HT-29 (cell line): ENCODE results near the gene WNT1. TPM values are rescaled to one million over a fixed set of nuclear protein-coding genes. Genes with fewer than 3 reads are reported as not detected.
A peak's percentile ranks its signal among the peaks of the same experiment; 100 is the strongest.

Experiments
- DNase-seq: peaks from one replicate; pipeline ENCODE4 v3.0.0-alpha.2; 2015; ENCODE audit warnings: low spot score
- total RNA-seq: library from RNA; depleted of rRNA; stranded (reverse); fragments of >200 nt; shearing (Covaris generic); gene quantifications from 2 replicates; pipeline ENCODE4 v1.2.3, GENCODE V29; 2014; rRNA removed

The WNT1 gene
- not detected in 2 replicates for total RNA-seq

DNA sequence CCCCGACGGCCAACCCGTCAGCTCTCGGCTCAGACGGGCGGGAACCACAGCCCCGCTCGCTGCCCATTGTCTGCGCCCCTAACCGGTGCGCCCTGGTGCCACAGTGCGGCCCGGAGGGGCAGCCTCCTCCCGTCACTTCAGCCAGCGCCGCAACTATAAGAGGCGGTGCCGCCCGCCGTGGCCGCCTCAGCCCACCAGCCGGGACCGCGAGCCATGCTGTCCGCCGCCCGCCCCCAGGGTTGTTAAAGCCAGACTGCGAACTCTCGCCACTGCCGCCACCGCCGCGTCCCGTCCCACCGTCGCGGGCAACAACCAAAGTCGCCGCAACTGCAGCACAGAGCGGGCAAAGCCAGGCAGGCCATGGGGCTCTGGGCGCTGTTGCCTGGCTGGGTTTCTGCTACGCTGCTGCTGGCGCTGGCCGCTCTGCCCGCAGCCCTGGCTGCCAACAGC, at the start of gene WNT1:
Gene WNT1 (plus strand): TSS at position 32 of the 450 bp plus-strand sequence. CDS start 329 bp downstream, at position 361.
- no peak for DNase-seq

DNA sequence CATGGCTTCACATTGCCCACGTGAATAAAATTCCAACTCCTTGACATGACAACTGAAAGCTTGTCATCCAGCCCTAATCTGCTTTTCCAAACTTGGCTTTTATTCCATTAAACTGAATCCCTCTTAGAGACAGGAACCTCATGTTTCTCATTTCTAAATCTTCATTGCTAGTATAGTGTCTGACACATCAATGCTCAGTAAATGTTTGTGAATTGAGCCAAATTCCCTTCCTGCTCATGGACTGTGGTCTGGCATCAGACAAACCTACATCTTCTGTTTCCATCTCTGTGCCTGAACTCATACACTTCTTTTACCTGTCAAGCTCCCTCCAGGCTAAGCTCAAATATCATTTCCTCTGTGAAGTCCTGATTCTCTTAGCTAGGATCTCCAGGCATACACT, 48.6 kb upstream of the WNT1 start:
- no peak for DNase-seq

- no peak for DNase-seq
Observed at GRCh38 chr12:48930475-48930874, 47.6 kb upstream of the WNT1 start.

- no peak for DNase-seq
Observed at GRCh38 chr12:48932878-48933277, 45.2 kb upstream of the WNT1 start.

- no peak for DNase-seq
Observed at GRCh38 chr12:48933664-48934311, 44.3 kb upstream of the WNT1 start.

DNA sequence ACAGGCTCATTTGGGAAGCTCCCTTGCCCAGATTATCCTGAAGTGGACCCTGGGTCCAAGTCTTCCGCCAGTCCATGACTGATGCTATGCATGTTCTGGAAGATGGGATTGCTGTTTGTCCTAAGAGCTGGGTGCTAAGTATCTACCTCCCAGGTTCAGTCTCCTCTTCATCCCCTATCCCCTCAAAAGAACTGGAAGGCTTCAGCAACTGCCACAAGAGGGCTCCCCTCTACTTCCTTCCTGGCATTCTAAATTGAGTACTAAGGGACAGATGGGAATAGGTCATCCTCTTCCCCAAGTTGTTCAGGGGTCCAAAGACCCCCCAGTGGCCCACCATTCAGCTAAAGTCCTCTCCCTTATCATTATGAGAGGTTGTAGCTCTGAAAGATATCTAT, 43.8 kb upstream of the WNT1 start:
- DNase-seq: peak; percentile 28

DNA sequence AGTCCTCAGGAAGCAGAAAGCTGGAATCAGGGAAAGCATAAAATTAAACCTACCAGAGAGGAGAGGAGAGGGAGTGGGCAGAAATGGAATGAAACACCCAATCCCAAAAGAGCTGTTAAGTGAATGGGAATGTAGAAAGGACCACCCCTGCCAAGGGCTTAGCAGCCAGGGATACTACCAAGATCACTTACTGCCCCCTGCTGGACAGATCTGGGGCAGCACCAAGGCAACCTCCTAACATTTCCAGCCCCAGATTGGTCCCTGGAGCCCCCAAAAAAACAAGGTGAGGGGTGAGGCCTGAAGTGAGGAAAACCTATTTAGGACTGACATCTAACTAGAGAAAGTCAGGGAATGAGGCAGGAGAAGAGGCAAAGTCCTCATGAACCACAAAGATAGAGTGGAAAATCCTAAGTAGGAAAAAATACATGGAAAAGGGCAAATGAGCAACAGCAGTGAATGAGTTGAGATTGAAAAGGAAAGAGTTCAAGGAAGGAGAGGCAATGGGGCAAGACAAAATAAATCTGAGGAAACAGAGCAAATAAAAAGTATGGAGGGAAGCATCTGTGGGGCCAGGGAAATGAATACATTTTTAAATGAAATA, 41.6 kb upstream of the WNT1 start:
- peak; percentile 83 for DNase-seq

DNA sequence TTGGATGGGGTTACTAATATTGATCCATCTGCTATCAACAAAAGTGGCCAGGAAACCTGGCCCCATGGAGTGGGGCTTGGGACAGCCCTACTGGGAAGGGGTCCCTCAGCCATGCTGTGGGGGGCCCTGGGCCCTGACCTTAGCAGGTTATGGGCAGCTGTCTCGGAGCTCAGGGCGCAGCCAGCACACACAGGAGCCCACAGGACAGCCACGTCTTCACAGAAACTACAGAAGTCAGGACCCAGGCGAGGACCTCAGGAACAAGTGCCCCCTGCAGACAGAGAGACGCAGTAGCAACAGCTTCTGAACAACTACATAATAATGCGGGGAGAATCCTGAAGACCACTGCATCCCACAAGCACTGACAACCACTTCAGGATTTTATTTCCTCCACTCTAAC, 41.0 kb upstream of the WNT1 start:
- DNase-seq: no peak

DNA sequence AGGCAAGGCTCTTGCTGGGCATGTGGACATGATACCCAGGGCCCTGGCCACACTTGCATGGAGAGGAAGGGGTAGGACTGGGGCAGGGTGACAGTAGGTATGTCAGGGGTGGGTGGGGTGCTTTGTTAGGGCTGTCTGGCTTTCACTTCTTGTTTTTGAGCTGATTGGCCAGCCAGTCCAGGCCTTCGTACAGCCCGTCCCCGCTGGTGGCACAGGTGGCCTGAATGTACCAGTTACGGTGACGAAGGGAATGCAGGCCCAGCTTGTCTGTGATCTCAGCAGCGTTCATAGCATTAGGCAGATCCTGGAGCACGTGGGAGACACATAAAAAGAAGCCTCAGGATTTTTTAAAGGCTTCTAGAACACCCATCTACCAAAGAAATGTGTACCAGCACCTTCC, 39.3 kb upstream of the WNT1 start:
- DNase-seq: no peak

DNA sequence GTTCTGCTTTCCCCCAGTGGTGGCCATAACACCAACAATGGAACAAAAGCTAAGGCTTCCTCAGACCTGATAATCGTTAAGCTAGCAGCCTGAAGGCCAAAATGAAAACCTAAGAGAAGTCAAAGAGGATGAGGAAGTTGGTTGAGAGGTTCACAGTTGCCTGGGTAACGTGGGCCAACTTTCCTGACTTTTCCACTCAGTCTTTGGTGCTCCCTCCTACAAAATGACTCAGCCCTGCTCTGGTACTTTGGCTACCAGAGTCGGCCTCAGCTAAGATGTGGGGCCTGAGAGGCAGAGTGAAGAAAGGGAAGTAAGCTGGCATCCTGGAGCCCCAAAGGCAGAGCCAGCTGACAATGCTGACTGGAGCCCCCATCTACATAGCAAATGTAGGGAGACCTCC, 37.9 kb upstream of the WNT1 start:
- DNase-seq: no peak

GRCh38 chr12:48943221-48943620, 34.9 kb upstream of the WNT1 start:
- DNase-seq: no peak

GRCh38 chr12:48946205-48946604, 31.9 kb upstream of the WNT1 start:
- DNase-seq: no peak

DNA sequence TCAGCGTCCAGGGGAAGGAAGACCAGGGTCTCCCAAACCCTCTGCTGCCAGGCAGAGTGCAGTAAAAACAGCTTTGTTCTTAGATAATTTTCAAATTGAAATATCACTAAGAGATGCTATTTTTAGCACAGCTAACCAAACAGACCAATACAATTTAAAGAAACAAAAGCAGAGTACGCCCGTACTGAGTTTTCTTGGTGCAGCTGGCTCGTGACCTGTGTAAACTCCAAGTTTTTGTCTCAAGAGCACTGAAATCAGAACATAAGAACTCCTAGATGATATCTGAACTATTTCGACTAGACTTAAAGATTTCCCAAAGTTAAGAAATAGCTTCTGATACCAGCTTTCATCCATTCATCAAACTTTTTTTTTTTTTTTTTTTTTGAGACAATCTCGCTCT, 31.2 kb upstream of the WNT1 start:
- no peak for DNase-seq

- no peak for DNase-seq
Observed at GRCh38 chr12:48947727-48948126, 30.4 kb upstream of the WNT1 start.

DNA sequence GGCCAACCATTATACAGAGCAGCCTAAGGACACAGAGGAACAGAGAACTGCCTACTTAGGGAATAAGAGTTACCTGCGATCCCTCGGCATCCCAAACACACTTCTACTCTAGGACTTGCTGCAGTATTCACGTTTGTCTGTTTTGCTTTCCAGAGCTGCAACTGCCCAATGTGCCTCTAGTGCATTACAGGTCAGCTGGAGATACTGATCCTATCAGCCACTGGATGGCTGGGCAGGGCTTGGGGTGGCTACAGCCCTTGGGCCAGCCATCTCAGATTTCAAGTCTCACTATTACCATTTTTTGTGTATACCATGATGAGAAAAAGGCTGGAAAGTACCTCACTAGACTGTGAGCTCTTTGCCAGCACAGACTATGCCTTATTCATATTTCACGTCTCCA, 25.4 kb upstream of the WNT1 start:
- no peak for DNase-seq

- DNase-seq: no peak
Observed at GRCh38 chr12:48954061-48954460, 24.1 kb upstream of the WNT1 start.

- no peak for DNase-seq
Observed at GRCh38 chr12:48954841-48955501, 23.2 kb upstream of the WNT1 start.

GRCh38 chr12:48956279-48957140, 21.6 kb upstream of the WNT1 start:
- peak; percentile 87 for DNase-seq

DNA sequence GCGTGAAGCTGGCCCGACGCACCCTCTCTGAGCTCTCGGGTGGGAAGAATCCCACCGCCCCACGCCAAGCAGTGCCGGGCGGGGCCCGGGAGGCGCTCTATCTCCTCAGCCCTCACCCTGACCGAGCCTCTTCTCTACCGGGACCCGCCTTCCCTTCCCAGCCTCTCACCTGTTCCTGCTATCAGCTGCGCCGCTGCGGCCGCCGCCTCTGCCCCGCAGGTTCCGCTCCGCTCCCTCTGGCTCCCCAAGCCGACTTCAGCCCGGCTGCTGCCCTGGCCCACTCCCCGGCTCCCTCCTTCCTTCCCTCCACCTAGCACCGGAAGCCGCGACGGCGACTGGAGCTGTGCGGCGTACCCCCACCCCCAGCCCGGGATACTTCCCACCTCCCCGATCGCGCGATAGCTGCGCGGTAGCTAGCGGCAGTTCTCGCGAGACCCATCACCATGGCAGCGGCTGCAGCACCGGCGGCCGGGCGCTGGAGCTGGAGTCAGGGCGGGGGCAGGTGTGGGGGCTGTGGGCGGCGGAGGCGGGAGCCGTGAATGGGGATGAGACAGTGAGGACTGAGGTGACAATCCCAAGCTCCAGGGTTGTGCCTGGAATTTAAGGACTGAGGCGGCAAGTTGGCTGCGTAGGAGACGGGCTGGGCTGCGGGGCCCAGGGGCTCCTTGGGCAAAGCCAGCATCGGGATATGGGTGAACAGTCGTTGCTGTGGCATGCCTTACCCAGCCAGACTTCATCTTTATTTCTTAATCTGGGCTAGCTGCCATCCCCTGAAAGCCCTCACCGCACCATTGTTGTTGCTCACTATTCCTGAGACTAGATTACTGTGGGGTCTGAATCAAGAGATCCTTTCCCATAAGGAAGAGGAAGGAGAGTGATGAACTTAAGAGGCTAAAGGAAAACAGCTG, 20.7 kb upstream of the WNT1 start, which contains the start of gene ARF3:
Gene ARF3 (minus strand): TSS at position 347 of the 908 bp plus-strand sequence. CDS start 16,392 bp downstream, outside the sequence.
- peak; percentile 95 for DNase-seq

GRCh38 chr12:48958049-48958388, 20.1 kb upstream of the WNT1 start:
- no peak for DNase-seq

GRCh38 chr12:48960834-48961233, 17.3 kb upstream of the WNT1 start:
- no peak for DNase-seq
